Chondrocyte (in vitro differentiated cells): ENCODE results near the gene PAPOLG. TPM values are rescaled to one million over a fixed set of nuclear protein-coding genes. Genes with fewer than 3 reads are reported as not detected.

ENCODE experiments used
- DNase-seq: peaks from one replicate; pipeline ENCODE4 v3.0.0; 2021; ENCODE audit warnings: mixed read lengths, low spot score
- H3K27ac Mint-ChIP-seq: one replicate; pipeline ENCODE4 v1.8.0; 2021; ENCODE audit warnings: mild to moderate bottlenecking, moderate library complexity, mixed read lengths; ENCODE audit not compliant: unreplicated experiment
- H3K27me3 Mint-ChIP-seq: 2 replicates; pipeline ENCODE4 v1.8.0; 2021; ENCODE audit warnings: low read depth, mixed read lengths
- H3K36me3 Mint-ChIP-seq: 2 replicates; pipeline ENCODE4 v1.8.0; 2021; ENCODE audit warnings: low read depth, mixed read lengths
- H3K4me1 Mint-ChIP-seq: 2 replicates; pipeline ENCODE4 v1.8.0; 2021; ENCODE audit warnings: low read depth, mild to moderate bottlenecking, mixed read lengths
- H3K4me3 Mint-ChIP-seq: one replicate; pipeline ENCODE4 v1.8.0; 2021; ENCODE audit warnings: mild to moderate bottlenecking, moderate library complexity, mixed read lengths; ENCODE audit not compliant: unreplicated experiment
- H3K9me3 Mint-ChIP-seq: 2 replicates; pipeline ENCODE4 v1.8.0; 2021; ENCODE audit warnings: low read depth, mixed read lengths
- total RNA-seq: library from RNA; stranded (reverse); gene quantifications from 3 replicates; pipeline ENCODE4 v1.2.1, GENCODE V29; 2021
- TF ChIP-seq, protein P1 (sequence below): fragments of 200-600 bp; sonication (generic); IDR thresholded peaks from 2 replicates; pipeline ENCODE4 v1.5.0; 2021; ENCODE audit warnings: antibody characterized with exemption, mild to moderate bottlenecking, moderate library complexity

Gene PAPOLG
- total RNA-seq, 1 donor from 2014 or later = 10.0 TPM

DNA sequence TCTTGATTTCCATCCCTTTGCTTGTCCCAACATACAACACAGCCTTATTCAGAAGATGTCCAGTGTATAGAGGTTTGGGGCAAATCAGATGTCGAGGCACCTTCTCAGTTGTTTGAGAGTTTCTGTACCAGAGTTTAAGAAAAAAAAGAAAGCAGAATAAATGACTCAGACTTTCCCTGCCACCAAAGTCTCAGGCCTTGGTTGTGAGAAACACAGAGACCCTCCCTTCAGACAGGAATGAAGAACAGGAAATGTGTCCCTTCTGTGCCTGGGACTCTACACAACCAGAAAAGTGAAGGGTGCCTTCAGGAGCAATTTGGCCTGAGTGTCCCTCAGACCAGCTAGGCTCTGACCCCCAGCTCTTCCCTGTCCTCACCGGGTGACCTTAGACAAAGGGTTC is 88.0 kb downstream of the PAPOLG start:
- Mint-ChIP-seq H3K27me3 (no peaks in the 10 kb centered on the region), H3K36me3 (no peaks in the 10 kb centered on the region), H3K27ac (no peak overlapping the region), H3K4me1 (no peaks in the 10 kb centered on the region), H3K4me3 (no peak overlapping the region), H3K9me3 (no peaks in the 10 kb centered on the region)
- TF ChIP-seq, protein P1, sequence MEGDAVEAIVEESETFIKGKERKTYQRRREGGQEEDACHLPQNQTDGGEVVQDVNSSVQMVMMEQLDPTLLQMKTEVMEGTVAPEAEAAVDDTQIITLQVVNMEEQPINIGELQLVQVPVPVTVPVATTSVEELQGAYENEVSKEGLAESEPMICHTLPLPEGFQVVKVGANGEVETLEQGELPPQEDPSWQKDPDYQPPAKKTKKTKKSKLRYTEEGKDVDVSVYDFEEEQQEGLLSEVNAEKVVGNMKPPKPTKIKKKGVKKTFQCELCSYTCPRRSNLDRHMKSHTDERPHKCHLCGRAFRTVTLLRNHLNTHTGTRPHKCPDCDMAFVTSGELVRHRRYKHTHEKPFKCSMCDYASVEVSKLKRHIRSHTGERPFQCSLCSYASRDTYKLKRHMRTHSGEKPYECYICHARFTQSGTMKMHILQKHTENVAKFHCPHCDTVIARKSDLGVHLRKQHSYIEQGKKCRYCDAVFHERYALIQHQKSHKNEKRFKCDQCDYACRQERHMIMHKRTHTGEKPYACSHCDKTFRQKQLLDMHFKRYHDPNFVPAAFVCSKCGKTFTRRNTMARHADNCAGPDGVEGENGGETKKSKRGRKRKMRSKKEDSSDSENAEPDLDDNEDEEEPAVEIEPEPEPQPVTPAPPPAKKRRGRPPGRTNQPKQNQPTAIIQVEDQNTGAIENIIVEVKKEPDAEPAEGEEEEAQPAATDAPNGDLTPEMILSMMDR = no peak
- no peak for DNase-seq

DNA sequence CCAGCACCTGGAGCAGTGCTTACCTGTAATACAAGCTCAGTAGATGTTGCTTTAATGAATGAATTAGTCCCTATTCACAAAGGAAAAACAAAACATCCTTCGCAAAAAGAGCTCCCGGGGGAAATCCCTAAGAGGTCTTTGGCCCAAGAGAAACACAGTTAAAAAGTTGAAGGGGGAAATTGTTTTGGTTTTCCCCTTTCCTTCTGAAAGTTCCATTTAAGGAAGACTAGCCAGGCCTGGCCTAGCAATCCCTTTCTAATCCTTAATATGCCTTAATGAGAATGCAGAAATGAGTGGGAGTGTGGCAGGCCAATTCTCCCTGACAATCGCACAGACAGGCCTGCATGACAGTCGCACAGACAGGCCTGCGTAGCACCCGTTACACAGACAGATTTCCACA is 91.8 kb downstream of the PAPOLG start:
- no peaks in the 10 kb centered on the region for H3K9me3 Mint-ChIP-seq
- no peak for DNase-seq
- H3K36me3 Mint-ChIP-seq = no peaks in the 10 kb centered on the region
- H3K27ac Mint-ChIP-seq = no peak overlapping the region
- H3K4me1 Mint-ChIP-seq = no peaks in the 10 kb centered on the region
- TF ChIP-seq, protein P1 = no peak
- H3K27me3 Mint-ChIP-seq = no peaks in the 10 kb centered on the region
- no peak overlapping the region for H3K4me3 Mint-ChIP-seq

Other genes with a start within 250 kb of the PAPOLG start
- gene BCL11A, start 202.6 kb upstream of the PAPOLG start, total RNA-seq = 11.1 to 15.4 TPM (median 13.4 TPM) in 3 replicates
- gene REL, start 125.3 kb downstream of the PAPOLG start, total RNA-seq = 4.9 to 6.8 TPM (median 5.4 TPM) in 3 replicates